GM21529 (cell line): ENCODE results near the gene RNF181.
"Not testable (repeated sequence)": the region's sequence is repeated elsewhere in the genome, so short reads cannot be mapped to it uniquely, and the experiment has no call there.

ENCODE experiments used
- ATAC-seq: cut with Tn5 transposase; IDR thresholded peaks from one replicate; pipeline ENCODE4 v1.9.1; 2021; ENCODE audit not compliant: unreplicated experiment

Gene RNF181

GRCh38 chr2:85611705-85612587, 16.4 kb downstream of the RNF181 start, which contains the start of gene C2orf68:
Gene C2orf68, minus strand, starts transcription at chr2:85612066. Its CDS starts 82 bp downstream, at chr2:85611984.
- ATAC-seq: peak; percentile 73

- no peak for ATAC-seq
Observed at GRCh38 chr2:85613717-85614515, 18.4 kb downstream of the RNF181 start.

- not testable (repeated sequence) for ATAC-seq
Observed at GRCh38 chr2:85614757-85615156, 19.2 kb downstream of the RNF181 start.

- ATAC-seq: no peak
Observed at GRCh38 chr2:85615413-85615728, 19.8 kb downstream of the RNF181 start.

- ATAC-seq: not testable (repeated sequence)
Observed at GRCh38 chr2:85617723-85618122, 22.2 kb downstream of the RNF181 start.

GRCh38 chr2:85619617-85620016, 24.1 kb downstream of the RNF181 start:
- ATAC-seq: no peak

GRCh38 chr2:85621338-85621737, 25.8 kb downstream of the RNF181 start:
- ATAC-seq: no peak

- ATAC-seq: no peak
Observed at GRCh38 chr2:85623991-85624390, 28.4 kb downstream of the RNF181 start.

GRCh38 chr2:85628658-85629057, 33.1 kb downstream of the RNF181 start:
- ATAC-seq: no peak

- no peak for ATAC-seq
Observed at GRCh38 chr2:85631316-85631715, 35.8 kb downstream of the RNF181 start.

- ATAC-seq: no peak
Observed at GRCh38 chr2:85635011-85635410, 39.5 kb downstream of the RNF181 start.

- ATAC-seq: no peak
Observed at GRCh38 chr2:85635636-85636035, 40.1 kb downstream of the RNF181 start.

GRCh38 chr2:85642725-85643124, 47.2 kb downstream of the RNF181 start:
- no peak for ATAC-seq

- no peak for ATAC-seq
Observed at GRCh38 chr2:85644909-85645308, 49.4 kb downstream of the RNF181 start.

GRCh38 chr2:85646166-85646565, 50.6 kb downstream of the RNF181 start:
- ATAC-seq: no peak
